Mammary epithelial cell (primary cell): ENCODE results near the gene RRP1B.

Source experiments
- CTCF ChIP-seq, 2 donors: IDR thresholded peaks in 1 of 2; conservative IDR thresholded peaks in 1 of 2; 2 replicates each; pipeline ENCODE4 v1.5.1; 2011 to 2012; ENCODE audit warnings: inconsistent platforms in 2 of 2, low read length in 2 of 2, mild to moderate bottlenecking in 2 of 2, control low read depth in 1 of 2, low read depth in 1 of 2; ENCODE audit not compliant: insufficient read depth in 1 of 2; ENCODE audit errors: extremely low read depth in 1 of 2
- EZH2 ChIP-seq: IDR thresholded peaks from 2 replicates; pipeline ENCODE4 v1.6.1; 2012; ENCODE audit warnings: low read length, inconsistent platforms, borderline replicate concordance

GRCh38 chr21:43679951-43680350, 20.6 kb downstream of the RRP1B start:
- TF ChIP-seq CTCF (conservative IDR thresholded peaks at IDR 0.05 in 1 of 2, IDR thresholded peaks at IDR 0.05 in 1 of 2; ENCODE audit: extremely low read depth in 1 of 2, insufficient read depth in 1 of 2, low read depth in 1 of 2, low read length in 2 of 2): no peak
- TF ChIP-seq EZH2: no peak
